DMS 273 (cell line): Measurements from ENCODE around the gene NELL1.

Experiments
- DNase-seq: peaks from one replicate; lab custom pipeline; 2025; ENCODE audit not compliant: unreplicated experiment; lab: John Stamatoyannopoulos, UW

NELL1 gene

DNA sequence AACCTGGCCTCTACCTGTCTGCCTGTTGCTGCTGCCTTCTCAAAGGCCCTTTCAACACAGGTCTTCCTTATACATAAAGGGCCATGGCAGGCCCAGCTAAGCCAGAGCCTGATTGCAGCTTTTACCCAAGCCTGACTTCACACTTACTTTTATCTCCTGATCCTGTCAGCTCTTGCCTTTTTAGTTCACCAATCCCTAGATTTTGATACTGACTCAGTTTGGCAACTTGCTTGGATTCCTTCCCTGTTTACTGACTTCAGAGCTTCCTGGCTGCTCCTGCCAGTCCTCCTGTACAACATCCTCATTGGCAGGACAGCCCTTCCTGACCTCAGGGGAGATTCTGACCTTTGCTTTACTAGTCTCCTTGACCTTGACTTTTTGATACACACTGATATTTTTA is 195.2 kb downstream of the NELL1 start:
- no peak for DNase-seq

GRCh38 chr11:20865161-20865560 is 195.8 kb downstream of the NELL1 start:
- DNase-seq: no peak

- DNase-seq: no peak
These were observed 199.7 kb downstream of the NELL1 start for GRCh38 chr11:20869123-20869522.

GRCh38 chr11:20873054-20873453 is 203.7 kb downstream of the NELL1 start:
- peak; percentile 81 for DNase-seq

DNA sequence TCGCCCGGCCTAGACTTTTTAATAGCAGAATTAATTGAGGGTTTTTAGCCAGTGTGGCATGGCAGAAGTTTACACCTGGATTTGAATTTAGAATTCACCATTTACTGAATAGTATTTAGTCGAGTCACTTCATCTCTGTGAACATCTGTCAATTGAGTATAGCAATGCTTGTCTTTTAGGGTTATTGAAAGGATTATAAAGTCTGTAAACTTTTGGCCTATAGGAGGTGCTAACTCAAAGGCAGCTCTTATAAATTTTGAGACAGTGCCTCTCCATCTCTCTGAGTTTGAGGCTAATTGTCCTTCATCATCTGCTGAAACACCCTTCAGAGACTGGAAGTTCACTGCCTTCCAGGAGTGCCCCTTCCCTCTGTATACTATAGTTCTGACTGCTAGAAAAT is 205.0 kb downstream of the NELL1 start:
- DNase-seq: peak; percentile 3

DNA sequence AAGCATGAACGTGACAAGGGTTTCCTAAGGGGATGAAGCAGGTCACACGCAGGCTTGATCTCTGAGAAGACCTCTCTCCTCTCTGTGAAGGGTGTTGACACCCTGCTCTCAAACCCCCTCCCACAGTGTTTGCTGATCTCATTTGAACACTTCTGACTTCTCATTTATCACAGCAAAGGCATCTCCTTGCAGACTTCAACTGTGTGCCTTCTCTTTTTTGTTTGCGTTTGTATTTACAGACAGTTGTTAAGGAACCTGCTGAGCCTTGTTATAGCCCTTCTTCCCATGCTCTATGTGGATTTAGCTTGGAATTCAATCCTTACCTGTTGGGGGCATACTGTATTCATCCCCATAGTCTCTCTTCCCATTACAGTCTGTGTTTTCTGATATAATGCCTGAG is 206.5 kb downstream of the NELL1 start:
- DNase-seq: no peak

- DNase-seq: no peak
These were observed 207.4 kb downstream of the NELL1 start for GRCh38 chr11:20876738-20877137.

DNA sequence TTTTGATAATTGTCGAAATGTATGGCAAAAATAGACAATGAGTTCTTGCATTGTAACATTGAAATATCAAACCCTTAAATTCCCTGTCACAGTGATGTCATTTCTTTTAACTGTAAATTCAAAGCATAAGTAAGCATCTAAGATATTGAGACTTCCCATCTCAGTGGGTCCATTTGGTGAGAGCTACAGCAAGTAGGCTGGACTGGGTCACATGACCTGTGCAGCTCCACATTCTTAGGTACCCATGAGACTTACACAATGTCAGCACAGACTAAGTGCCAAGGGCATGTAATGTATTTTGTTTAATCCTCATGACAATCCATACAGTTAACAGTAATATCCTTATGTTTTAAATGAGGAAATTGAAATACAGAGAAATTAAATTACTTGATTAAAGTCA is 210.7 kb downstream of the NELL1 start:
- no peak for DNase-seq

GRCh38 chr11:20881328-20882079 is 212.1 kb downstream of the NELL1 start:
- no peak for DNase-seq

GRCh38 chr11:20887137-20887536 is 217.8 kb downstream of the NELL1 start:
- no peak for DNase-seq

DNA sequence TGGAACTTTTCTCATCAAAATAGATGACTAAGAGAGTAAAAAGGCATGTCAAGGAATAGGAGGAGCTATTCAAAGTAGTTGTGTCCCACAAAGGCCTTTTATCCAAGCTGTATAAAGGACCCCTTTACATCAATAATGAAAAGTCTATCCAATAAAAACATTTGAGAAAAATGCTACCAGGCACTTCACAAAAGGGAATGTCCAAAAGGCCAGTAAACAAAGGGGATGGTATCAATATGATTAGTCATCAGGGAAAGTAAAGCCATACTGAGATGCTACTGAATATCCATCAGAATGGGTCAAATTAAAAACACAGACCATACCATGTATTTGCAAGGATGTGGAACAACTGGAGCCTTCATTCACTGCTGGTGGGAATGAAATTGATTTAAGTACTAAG is 224.9 kb downstream of the NELL1 start:
- no peak for DNase-seq

- peak; percentile 38 for DNase-seq
These were observed 240.8 kb downstream of the NELL1 start for GRCh38 chr11:20909995-20910726.

DNA sequence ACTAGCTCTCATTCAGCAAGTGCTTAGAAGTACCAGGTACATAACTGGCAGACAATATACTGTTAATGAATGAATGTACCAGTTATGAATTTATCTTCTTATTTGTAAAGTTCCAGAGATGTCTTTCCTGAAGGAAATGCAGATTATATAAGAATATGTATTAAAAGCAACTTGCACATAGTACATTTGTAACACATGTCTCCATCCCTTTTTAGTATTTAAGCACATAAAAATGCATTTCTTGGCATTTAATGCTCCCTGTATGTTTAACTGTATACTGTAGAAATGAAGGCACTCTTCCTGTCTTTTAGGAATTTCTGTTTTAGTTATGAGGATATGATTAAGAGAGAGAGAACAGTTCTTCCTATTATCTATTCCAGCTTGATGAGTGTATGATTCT is 241.3 kb downstream of the NELL1 start:
- DNase-seq: no peak

DNA sequence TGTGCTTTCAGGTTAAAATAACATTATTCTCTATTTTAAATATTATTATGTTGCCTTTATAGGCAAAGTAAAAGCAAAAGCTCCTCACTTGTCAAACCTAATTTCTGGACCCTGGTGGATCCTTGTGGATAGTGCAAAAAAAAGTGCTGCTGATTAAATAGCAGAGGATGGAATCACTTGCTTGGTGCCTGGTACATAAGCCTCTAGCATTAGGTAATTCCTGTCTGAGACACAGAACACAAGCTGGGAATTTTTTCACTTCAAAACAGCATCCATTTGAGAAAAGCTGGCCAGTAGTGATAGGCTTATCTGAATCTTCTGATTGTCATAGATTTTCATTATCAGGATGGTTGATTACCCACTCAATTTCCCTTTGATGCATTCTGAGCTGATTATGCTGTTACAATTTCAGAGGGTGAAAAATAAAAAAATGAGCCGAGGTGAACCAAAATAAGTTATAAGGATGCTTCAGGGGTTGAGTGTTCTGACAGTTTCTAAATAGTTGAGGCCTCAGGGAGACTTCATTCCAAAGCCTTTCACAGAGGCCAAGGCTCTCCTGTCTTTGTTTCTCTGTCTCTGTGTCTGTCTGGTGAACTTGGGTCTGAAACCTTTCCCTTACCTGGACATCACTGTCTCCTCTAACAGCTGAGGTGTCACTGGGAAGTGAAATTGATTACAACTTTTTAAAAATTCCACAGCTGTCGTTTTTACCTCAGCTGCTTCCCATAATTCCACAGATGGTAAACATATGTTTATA is 242.9 kb downstream of the NELL1 start:
- DNase-seq: peak; percentile 1

DNA sequence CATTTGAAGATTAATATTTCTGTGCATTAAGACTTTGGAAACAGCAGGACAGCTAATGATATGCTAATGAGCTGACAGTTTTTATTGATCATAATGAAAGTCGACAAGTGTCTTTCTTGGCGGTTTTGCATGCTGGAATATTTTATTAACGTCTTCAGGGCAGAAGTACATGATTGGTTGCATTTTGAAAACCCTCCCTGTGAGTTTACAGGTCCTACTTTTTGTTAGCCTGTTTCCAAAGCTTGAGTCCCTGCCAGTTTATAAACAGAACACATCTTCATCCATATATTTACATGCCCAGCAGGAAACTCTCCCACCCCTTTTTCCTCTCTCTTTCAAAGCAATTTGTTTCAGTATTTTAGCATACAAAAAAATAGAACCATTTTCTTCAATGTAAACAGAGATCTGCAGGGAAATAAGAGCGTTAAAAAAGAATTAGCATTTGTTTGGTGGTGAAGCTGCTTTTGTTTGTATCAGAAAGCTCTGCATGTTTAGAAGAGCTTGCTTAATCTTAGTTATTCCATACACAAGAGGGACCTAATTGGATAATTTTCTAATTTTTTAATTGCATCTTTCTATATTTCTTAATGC is 243.6 kb downstream of the NELL1 start:
- no peak for DNase-seq

DNA sequence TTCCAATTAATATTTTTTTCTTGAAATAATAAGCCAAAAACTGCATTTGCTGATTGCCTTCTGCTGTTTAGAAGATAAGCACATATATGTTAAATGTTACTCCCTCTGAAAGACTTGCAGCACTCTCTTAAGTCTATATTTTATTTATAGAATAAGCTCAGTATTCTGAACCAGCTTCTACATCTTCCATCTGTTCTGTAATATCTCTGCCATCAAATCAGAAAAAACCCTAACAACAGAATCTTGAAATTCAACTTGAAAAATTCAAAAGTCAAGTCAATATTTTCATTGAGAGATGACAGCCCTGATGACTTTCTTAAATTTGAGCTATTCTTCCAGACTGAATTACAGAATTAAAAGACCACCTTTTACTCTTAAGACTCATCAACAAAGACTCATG is 247.9 kb downstream of the NELL1 start:
- DNase-seq: no peak

DNA sequence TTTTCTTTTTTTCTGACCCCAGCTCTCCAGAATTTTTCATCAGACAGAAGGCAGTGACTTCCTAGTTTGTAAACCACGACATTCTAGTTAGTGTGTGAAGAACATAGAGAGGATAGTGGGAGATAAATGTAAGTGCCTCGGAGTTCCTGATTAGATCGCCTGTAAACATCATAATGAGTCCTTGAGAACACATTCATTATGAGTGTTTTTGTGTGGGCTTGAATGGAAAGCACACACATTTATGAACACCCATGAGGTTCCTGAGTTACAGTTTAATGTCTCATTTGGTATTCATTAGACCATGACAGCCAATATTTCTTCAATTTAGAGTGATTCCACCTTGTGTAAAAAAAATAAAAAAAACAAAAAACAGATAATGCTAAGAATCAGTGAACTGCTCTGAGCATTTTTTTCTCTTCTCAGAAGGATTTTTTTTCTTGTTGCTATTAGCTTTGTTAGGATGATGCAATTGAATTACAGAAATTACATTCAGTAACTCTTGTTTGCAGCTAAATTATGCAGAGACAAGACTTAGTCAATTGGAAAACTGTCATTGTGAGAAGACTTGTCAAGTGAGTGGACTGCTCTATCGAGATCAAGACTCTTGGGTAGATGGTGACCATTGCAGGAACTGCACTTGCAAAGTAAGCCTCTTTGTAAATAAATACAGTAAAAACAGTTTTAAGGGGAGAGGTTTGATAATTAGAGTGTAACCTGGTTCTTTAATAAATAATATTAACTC is 257.6 kb downstream of the NELL1 start:
- no peak for DNase-seq

- DNase-seq: no peak
These were observed 261.6 kb downstream of the NELL1 start for GRCh38 chr11:20931029-20931428.

- DNase-seq: no peak
These were observed 263.7 kb downstream of the NELL1 start for GRCh38 chr11:20933086-20933485.

GRCh38 chr11:20933958-20934357 is 264.6 kb downstream of the NELL1 start:
- peak; percentile 10 for DNase-seq

GRCh38 chr11:20934516-20934915 is 265.1 kb downstream of the NELL1 start:
- DNase-seq: peak; percentile 34
